HG03432 (cell line): ENCODE data around the gene PRM1.
"Not testable (repeated sequence)": the region's sequence is repeated elsewhere in the genome, so short reads cannot be mapped to it uniquely, and the experiment has no call there.

ENCODE experiments used
- ATAC-seq: cut with Tn5 transposase; IDR thresholded peaks from one replicate; pipeline ENCODE4 v1.9.1; 2021; ENCODE audit warnings: mild to moderate bottlenecking, moderate library complexity; ENCODE audit not compliant: unreplicated experiment

The PRM1 gene

DNA sequence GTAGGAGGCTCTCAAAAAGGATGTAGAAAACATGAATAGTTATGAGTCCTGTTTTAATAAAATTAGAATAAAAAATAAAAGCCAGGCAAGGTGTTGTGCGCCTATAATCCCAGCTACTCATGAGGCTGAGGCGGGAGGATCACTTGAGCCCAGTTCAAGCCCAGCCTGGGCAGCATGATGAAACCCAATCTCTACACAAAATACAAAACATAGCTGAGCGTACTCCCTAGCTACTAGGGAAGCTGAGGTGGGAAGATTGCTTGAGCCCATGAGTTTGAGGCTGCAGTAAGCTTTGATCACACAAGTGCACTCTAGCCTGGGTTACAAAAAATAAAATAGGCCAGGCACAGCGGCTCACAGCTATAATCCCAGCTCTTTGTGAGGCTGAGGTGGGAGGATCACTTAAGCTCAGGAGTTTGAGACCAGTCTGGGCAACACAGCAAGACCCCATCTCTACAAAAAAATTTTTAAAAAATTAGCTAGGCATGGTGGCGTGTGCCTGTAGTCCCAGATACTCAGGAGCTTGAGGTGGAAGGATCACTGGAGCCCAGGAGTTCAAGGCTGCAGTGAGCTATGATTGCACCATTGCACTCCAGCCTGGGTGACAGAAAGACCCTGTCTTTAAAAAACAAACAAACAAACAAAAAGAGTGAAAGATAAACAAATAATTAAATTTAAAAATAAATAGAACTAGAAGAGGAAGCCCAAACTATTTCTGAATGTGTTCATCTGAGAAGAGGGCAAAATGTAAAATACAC lies 17.2 kb upstream of the PRM1 start:
- no peak for ATAC-seq

- ATAC-seq: peak; percentile 87
These were observed 16.5 kb upstream of the PRM1 start for GRCh38 chr16:11297492-11298142.

DNA sequence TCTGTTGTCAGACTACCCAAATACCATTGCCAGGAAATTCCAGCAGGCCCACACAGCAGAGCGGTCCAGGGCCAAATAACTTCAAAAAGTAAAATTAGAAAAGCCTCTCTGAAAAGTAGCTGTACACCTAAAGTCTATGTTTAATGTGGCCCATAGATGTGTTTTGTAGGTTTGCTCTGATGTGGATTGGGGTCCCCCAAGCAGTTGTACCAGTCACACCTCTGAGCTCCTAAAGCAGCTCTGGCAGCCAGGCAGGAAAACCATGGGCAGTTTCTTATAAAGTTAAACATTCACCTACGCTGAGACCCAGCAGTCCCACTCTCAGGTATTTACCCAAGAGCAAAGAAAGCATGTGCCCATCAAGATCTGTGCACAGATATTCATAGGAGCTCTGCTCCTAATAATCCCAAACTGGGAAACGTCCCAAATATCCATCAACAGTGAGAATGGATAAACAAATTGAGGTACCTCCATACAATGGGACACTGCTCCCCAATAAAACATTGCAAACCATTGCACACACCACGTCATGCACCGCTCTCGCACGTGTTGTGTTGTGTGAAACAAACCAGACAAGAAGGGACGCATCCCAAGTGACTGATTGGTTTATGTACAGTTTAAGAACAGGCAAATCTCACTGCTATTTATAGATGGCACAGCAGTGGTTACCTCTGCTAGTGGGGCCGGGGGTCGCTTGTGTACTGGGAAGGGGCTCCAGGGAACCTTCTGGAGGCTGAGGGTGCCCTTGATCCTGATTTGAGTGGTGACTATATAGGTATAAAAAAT lies 15.8 kb upstream of the PRM1 start:
- peak; percentile 14 for ATAC-seq

- ATAC-seq: no peak
These were observed 15.2 kb upstream of the PRM1 start for GRCh38 chr16:11296351-11296705.

GRCh38 chr16:11295672-11296071 lies 14.5 kb upstream of the PRM1 start:
- ATAC-seq: no peak

GRCh38 chr16:11292076-11292748 lies 11.1 kb upstream of the PRM1 start:
- ATAC-seq: no peak

GRCh38 chr16:11291091-11291703 lies 10.1 kb upstream of the PRM1 start:
- ATAC-seq: no peak

- ATAC-seq: no peak
These were observed 9.2 kb upstream of the PRM1 start for GRCh38 chr16:11290102-11290893.

DNA sequence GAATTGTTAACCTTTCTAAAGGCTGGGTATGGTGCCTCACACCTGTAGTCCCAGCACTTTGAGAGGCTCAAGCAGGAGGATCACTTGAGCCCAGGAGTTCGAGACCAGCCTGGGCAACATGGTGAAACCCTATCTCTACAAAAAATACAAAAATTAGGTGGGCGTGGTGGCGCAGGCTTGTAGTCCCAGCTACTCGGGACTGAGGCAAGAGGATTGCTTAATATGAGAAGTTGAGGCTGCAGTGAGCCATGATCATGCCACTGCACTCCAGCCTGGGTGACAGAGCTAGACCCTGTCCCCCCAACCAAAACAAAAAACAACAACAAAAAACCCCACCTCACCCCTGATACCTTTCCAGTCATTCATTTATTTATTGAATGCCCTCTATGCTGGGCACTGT lies 8.6 kb upstream of the PRM1 start:
- not testable (repeated sequence) for ATAC-seq

DNA sequence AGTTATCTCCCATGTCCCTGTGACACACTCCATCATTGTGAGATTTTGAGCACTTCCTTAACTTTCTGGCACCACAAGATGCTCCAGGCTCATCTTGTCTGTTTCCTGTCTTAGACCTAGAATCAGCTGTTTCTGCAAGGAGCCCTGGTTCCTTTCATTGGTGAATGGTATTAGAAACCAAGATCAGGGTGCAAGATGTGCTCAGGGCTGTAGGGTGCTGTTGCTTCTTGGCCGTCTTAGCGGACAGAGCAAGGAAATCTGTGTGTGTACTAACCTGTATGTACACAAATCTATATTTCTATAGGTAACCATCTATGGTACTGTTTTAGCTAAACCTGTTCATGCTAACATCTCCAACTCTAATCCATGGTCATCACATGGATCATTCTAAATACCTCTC lies 8.1 kb upstream of the PRM1 start:
- no peak for ATAC-seq

- no peak for ATAC-seq
These were observed 4.7 kb upstream of the PRM1 start for GRCh38 chr16:11285842-11286241.

DNA sequence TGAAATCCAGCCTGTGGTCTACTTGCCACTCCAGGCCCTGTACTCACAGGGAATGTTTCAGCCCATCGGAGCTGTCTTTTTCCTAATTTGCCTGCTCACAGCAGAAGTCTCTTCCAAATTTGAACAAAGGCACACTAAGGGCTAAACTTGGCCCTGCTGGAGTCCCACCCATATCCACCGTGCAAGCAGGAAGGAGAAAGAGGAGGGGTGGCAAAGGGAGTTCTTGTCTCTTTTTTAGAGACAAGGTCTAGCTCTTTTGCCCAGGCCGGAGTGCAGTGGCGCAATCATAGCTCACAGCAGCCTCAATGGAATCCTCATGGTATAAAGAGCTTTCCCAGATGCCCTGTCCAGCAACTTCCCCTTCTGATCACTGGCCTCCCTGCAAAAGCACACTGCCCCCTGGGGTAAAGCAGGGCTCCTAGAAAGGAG lies 2.7 kb upstream of the PRM1 start:
- no peak for ATAC-seq

DNA sequence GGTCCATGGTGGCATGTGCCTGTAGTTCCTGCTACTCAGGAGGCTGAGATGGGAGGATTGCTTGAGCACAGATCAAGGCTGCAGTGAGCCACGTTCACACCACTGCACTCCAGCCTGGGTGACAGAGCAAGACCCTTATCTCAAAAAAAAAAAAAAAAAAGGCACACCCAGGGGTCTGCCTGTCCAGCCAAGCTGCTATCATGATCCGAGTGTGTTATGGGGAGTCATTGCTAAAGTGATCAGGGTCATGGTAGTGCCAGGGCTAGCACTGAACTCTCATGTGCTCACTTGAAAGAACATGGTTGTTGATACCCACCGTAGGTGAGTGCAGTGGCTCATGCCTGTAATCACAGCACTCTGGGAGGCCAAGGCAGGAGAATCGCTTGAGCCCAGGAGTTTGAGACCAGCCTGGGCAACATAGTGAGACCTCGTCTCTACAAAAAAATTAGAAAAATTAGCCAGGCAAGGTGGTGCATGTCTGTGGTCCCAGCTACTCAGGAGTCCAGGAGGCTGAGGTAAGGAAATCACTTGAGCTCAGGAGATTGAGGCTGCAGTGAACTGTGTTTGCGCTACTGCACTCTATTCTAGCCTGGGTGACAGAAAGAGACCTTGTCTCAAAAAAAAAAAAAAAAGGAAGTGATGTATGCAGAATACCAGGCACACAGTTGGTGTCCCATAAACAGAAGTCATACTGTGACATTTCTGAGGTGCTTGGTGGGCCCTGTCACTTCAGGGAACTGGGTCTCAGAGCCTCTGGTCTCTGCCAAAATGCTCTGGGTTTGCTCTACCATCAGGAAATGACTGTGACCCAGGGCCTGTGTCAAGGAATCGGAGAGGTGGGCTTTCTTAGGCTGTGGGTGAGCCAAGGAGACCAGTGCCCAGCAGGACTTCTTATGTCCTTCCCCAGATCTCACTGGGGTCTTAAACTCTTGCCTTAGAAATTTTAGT lies 2.2 kb downstream of the PRM1 start:
- ATAC-seq: no peak

DNA sequence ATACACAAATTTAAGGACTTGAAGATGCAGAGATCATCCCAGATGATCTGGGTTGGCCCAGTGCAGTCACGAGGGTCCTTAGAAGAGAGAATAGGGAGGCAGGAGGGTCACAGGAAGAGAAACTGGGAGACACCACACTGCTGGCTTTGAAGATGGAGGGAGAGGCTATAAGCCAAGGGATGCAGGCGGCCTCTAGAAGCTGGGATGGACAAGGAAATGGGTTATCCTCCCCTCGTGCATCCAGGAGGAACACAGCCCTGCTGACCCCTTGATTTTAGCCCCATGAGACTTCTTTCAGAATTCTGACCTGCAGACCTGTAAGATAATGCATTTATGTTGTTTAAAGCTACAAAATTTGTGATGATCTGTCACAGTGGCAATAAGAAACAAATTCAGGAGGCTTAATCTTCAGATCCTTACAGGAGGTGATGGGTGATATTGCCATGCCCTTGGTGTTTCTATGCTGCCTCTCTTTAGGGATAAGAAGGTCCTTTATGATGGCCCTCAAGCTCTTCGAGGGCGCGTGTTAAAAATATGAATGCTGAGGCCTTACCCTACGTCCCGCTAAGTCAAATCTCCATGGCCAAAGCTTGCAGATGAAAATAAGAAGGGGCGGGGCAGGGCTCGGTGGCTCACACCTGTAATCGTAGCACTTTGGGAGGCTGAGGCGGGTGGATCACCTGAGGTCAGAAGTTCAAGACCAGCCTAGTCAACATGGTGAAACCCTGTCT lies 3.4 kb downstream of the PRM1 start:
- no peak for ATAC-seq

DNA sequence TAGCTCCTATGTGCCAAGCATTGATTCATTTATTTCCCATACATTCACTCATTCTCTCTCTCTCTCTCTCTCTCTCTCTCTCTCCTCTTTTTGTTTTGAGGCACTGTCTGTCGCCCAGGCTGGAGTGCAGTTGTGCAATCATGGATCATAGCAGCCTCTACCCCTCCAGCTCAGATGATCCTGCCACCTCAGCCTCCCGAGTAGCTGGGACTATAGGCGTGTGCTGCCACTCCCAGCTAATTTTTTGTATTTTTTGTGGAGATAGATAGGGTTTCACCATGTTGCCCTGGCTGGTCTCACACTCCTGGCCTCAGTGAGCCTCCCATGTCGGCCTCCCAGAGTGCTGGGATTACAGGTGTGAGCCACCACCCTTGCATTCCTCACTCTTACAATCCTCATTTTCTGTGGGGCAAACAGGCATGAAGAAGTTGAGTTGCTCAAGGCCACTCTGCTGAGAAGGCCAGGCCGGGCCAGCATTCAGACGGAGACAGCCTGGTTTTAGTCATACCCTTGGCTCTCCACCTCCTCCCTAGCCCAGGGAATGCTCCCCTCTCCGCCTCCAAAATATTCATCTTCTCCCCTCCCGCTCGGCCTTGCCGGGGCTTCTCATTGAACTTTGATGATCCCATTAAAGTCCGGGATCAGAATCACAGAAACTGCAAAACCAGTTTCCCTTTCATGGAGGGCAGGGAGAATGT lies 4.1 kb downstream of the PRM1 start:
- no peak for ATAC-seq

- no peak for ATAC-seq
These were observed 4.8 kb downstream of the PRM1 start, which contains the start of gene PRM2 for GRCh38 chr16:11276143-11276895. TSS of gene PRM2 (minus strand) at chr16:11276480. CDS start at chr16:11276370, 110 bp downstream.

DNA sequence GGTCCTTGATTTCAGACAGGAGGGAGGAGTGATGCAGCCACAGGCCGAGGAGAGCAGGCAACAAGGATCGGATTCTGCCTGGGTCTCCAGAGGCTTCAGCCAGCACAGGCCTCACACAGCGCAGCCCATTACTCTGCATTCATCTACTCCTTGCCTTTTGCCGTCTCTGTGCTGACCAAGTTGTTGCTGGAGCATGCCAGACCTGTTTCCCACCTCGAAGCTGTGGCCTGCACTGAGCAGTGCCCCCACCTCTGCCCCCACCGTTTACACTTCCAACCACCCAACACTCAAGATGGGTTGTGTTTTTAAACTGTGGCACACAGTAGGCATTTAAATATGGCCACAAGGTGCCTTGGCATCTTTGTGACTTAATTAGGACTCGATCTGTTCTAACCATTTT lies 6.2 kb downstream of the PRM1 start:
- ATAC-seq: no peak
